Activated T-cell treated with anti-CD3 and anti-CD28 coated beads, Interleukin-2, amount 50 U/mL, for 1 hour (primary cell): ENCODE results near the gene GRM7.

Source experiments
- DNase-seq: peaks from one replicate; pipeline ENCODE4 v3.0.0-alpha.2; 2020

Gene GRM7

DNA sequence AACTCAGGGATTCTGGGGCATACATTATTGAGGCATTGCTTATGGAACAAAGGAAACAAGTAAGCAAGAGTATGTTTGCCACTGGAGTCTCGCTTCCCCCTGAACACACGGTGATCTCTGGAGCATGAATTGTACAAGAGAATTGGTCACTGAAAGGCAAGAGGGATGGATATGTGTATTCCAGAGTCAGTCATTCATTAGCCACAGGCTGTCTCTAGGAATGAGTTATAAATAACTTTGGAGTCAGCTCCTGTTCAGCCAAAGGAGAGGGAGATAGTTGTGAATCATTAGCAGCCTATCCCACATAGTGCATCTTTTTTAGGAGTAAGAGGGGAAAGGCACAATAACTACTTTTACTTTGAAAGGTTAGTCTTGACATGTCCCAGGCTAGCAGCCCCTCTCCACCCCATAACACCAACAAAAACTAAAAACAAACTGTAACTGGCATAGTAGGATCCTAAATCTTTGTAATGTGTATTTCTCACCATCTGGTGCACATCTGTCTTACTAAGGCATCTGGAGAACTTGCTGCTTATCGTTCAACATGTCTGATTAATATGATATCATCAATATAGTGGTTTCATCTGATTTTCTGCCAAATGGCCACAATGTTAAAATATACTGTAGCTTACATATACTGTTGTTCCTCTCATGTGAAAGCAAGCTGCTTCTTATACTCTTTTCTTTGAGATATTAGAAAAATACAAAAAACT, 462.2 kb downstream of the GRM7 start:
- DNase-seq = no peak

DNA sequence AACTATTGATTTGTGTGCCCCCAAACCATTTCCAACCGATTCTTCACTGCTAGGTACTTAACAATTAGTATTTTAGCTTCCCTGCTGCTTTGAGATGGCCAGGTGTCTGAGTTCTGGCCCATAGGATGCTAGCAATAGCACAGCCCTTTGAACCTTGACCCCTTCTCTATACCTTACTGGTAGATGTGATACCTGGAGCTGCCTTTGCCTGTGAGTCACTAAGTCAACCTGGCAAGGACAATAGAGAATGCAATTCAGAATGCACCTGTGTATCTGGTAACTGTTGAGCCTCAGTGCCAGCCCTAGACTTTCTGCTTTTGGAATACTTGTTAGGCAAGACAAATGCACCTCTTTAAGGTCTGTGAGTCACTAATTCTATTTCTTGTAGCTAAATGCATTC, 467.4 kb downstream of the GRM7 start:
- no peak for DNase-seq

DNA sequence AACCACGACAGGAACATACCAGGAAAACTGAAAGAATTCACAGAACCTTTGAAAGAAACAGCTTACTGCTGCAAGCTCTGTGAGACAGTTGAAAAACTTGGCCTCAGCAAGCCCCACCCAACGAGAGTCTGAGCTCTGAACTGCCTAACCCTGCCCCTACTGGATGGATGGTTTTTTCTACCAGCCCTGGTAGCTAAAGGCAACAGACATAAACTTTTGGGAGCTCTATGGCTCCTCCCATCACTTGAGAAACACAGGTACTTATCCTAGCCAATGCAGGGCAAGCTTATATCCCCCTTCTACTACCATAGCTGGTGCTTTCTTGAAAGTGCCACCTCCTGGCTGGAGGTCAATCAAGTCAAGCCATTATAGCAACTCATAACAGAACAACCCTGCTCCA, 471.8 kb downstream of the GRM7 start:
- DNase-seq = no peak

DNA sequence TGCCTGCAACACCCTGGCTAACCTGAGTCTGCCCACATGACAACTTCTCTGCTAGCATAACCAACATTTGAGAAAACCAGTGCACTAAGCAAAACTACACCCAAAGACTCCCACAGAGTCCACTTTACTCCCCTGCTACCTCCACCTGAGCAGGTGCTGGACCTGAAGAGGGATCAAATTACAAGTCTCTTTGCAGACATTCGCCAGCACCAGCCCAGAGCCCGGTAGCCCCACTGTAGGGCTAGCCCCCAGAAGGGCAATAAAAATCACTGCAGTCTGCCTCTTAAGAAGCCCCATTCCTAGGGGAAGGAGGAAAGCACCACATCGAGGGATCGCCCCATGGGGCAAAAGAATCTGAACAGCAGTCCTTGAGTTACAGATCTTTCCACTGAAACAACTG, 472.2 kb downstream of the GRM7 start:
- DNase-seq = no peak

DNA sequence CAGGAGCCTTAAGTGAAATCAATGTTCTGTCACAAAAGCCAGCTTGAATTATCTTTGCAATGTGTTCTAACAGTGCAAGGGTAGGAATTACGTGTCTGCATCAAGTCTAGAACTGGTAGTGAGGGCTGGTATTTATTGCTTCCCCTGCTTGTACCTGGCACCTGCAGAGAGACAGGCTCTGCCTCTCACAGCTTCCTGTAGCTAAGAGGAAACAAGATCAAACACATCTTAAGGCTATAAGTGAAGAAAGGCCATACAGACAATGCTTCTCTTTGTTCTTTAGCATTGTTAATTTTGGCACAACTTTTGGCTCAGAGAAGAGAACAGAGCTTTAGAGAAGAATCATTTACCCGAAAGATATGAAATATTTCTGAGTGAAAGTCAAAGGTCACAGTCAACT, 479.9 kb downstream of the GRM7 start:
- DNase-seq = no peak

DNA sequence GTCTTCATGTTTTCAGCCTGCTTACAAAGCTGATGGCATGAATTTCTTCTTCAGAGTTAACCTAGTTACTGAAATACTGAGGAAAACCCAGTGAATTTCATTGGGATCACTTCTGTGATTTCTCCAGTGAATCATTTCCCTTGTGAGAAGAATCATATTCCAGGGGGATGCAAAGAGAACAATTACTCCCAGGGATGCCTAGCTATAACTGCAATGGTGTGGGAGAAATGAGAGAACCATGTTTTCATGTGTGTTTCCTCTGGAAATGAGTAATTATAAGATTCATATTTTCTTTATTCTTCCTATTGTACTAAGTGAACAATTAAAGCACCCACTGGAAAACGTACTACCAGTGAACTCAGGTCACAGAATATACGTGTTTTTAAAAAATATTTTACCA, 485.4 kb downstream of the GRM7 start:
- DNase-seq = no peak

DNA sequence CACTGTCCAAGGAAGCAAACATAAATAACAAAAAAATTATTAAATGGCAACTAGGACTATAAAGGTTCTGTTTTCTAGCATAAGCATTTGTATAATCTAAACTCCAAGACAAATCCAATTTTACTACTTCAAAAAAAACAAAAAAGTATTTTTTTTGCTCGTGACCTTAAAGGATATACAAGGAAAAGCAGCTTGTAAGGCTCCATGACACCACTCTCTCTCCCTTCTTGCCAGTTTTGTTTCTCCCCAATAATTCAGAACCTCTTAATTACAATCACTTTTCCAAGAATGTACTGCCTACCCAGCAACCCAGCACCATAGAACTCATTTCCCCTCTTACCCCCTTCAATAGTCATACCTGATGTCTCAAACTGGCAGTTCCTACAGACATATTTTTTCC, 496.2 kb downstream of the GRM7 start:
- DNase-seq = no peak

DNA sequence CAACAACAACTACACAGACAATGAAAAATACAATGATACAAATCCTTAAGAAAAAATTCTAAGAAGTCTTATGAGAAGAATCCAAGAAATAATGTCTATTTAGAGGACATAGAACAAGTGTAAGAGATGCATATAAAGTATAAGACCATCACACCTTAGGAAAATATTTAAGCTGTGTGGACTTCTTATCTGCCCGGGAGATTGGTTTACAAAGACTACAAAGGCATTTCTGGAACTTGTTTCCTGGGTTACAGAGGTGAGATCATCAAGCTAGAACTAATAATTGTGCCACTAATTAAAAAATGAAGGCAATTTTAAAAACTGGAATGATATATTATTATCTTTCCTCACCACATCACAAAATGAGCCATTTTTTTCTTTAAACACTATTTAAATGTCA, 507.1 kb downstream of the GRM7 start:
- no peak for DNase-seq

DNA sequence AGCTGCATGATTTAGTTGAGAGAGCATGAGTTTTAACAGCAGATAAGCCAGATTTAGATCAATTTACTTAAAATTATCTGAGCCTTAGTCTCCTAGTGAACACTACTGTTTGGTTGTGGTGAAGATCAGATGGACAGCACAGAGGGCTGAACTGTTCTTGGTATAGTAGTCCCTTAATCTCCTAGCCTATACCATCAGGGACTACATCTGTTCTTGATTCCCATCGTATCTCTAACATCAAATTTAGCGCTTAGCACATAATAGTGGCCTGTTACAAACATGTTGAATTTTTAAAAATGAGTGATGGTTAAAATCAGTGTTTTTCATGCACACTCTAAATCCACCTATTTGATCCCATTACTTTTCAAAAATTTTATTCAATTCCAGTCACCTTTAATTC, 507.7 kb downstream of the GRM7 start:
- no peak for DNase-seq

DNA sequence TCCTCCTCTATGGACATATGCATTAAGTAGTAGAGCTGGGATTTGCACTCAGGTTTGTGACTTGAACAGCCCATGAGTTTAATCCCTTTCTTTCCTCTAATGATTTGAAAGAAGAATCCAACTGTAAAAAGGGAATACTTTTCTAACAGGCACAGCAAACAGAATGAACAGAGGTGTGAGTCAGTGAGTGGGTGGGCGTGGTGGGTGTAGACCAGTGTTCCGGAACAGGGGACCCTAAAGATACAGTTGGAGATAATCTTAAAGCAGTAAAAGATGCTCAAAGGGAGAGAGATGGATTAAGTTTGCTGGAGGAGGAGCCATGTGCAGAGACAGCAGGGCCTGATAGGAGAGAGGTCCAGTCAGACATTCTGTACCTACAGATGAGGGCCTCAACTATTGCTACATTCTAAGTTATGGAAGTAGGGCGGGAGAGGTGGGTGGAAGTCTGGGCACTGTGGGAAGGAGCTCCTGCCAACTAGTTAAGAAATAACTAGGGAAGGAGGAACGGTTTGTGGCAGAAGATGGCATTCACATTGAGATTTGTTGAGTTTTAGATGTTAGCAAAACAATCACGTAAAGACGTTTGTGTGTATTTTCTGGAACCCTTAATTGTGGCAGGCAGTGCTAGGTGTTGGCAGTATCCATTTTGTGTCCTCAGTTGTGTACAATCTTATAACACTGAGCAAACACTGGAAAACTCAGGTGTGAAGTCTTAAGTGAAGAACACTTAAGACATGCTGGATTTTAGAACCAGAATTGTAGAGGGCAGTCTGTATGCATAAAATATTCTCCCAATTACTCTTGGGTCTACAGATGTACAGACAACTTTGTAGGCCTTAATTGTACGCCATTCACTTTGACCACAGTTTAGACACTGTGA, 511.0 kb downstream of the GRM7 start:
- DNase-seq = no peak

DNA sequence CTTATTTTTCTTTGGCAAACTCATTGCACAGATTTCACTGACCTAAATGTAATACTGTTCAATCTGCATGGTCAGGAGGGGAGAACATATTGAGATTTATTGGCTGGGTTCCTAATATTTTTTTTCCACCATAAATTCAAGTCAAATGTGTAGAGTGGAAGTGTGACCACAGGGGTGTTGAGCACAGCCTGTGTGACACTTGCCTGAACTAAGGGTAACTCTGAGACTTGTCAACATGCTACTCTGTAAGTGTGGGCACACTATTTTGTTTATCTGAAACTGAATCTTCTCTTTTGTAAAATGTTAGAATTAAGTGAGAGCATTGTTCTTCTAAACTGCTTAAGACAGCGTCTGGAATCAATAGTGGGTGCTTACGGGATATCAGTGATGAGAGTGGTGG, 516.2 kb downstream of the GRM7 start:
- no peak for DNase-seq

DNA sequence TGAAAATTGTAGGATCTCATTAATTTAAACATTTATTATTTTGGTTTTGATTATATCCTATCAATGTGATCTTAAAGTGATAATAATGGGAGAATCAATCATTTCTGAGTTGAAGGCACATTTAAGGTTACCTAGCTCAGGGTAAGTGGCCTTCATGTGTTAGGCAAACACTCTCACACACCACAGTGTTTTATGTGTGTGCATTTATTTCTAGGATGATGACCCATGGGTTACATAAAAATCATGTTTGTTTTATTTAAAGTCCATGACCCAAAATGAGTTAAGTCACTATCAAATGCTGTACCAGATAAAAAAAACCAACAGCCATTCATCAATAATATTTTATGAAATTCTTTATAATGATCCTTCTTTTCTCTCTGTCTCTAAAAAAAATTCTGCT, 520.8 kb downstream of the GRM7 start:
- no peak for DNase-seq

DNA sequence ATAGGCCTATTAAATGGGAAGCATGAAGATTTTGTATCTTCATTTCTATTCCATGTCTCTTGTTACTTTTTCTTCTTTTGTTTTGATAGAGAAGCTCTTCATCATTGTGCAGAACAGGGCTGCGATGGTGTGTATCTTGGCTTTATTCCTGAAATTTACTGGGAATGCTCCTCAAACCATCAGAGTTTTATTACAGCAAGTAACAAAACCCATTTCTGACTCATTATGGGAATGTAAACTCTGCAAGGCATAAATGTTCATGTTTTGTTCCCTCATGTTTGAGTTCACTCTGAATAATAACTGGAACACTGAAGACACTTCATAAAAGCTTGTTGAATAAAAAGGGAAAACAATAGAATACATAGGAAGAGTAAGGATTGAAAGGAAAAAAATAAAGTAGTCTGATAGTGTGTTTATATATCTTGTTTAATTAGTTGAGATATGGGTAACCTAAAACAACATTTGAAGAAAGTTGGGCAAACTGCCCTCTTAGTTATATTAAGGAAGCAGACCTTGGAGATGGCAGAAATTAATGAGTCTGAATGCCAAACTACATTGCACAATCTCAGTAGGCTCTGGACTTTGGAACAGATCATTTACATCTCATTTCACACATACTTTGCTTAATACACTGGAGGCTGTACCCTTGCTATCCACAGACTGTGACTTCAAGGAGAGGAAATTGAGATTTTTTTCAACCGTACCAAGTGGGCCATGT, 521.5 kb downstream of the GRM7 start:
- DNase-seq = no peak

DNA sequence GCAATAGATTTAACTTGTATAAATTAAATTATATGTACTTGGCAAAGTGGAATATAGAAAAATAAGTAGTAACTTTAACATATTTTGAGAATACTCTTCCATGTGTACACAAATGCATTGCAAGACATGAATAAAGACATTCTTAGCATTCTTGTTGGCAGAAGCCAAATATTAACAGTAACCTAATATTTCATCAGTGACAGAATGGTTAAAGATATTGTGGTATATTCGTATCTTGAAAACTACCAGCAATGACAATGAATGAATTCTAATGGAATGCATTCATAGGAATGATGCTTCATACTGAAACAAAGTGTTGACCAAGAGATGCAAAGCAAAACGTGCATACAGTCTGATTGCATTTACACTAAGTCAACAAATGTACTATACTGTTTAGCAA, 524.7 kb downstream of the GRM7 start:
- no peak for DNase-seq

DNA sequence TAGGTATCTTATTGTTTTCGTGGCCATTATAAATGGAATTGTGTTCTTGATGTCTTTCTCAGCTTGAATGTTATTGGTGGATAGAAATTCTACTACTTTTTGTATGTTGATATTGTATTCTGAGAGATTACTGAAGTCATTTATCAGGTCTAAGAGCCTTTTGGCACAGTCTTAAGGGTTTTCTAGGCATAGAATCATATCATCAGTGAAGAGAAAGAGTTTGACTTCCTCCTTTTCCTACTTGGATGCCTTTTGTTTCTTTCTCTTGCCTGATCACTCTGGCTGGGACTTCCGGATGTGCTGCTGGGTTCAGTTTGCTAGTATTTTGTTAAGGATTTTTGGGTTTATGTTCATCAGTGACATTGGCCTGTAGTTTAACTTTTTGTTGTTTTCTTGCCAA, 527.1 kb downstream of the GRM7 start:
- DNase-seq = no peak

DNA sequence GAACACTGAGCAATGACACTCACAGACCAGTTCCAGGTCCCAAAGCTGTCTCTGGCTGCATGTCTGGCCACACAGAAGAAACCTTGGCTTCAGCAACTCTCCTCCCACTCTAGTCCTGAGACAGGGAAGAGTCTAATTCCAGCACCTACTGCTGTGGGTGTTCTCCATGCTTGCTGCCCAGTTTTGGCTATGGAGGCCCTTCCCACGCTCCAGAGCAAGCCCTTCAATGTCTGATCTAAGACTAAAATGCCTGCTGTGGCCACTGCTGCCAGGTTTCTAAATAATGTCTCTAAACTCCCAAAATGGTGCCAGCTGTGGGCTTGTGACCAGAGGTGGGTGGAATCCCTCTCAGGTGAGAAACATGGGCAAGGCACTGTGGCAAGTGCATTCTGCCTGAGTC, 531.3 kb downstream of the GRM7 start:
- DNase-seq = no peak

DNA sequence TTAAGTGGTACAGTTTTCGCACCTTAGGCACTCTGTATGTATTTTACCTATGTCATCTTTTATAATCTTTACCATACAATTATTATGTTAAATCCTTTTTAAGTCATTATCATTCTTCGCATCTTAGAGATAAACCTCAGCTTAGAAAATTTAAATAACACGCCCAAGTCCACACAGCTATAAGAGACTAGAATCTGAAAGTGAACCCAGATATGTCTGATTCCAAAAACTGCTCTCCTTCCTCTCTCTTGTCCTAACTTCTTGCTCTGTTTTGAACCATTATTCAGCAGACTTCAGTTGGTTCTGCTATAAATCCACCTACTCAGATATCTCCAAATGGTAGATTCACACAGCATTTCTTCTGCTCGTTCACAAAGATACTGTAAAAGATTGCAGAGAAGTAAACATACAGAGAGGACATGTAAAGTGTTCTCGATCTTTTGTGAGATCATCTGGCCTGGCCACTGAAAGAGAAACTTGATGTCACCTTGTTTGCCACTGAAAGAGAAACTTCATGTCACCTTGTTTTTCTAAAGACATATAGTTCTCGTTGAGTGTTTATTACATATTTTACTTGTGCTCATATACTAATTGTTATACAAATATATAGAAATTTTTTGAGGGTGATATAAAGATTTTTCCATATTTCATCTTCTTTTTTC, 533.2 kb downstream of the GRM7 start:
- no peak for DNase-seq

DNA sequence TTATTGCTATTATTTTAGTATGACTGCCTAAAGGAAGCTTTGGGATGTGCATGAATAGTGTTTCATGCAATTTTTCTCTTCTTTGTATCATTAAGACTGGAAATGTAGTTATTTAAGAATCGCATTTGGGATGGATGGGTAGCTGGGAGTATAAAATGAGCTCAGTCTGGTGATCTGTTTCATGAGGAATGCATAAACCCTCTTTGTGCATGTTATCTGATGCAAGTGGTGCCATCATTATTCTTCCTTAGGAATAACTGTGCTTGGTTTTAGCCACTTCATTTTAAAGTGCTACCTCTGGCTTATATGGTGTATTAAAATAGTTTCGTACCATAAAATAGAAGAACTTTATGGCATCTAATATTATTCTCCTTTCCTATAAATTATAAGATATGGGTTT, 535.6 kb downstream of the GRM7 start:
- DNase-seq = no peak

DNA sequence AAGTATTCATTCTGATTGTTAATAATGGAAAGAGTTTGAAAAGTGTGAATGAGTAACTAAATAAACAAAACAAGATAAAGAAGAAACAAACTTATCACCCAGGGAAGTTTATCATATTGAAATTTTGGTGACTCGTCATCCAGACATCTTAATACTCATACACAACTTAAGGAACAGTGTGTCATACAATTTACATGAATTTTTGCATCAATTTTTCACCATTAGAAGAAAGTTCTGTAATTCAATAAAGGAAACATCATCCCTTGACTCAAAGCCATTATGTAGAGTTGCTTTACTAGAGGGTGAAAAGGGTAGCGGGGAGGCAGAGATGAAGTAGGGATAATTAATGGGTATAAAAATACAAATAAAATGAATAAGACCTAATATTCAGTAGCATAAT, 536.2 kb downstream of the GRM7 start:
- DNase-seq = no peak

DNA sequence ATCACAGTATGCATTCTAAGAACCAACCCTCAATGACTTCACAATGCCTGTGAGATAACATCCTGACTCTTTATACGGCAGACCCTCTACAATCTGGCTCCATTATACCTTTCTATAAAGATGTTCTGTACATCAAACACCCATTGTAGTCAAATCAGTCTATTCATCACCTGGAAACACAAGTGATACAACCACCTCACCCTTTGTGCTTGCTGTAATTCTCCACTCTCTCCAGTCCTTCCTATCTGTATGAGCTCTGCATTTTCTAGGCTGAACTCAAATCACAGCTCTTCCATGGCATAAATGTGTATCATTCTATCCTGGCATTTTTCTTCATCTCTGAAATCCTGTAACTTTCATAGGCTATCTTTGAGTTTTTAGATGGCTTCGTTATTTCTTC, 539.4 kb downstream of the GRM7 start:
- no peak for DNase-seq

DNA sequence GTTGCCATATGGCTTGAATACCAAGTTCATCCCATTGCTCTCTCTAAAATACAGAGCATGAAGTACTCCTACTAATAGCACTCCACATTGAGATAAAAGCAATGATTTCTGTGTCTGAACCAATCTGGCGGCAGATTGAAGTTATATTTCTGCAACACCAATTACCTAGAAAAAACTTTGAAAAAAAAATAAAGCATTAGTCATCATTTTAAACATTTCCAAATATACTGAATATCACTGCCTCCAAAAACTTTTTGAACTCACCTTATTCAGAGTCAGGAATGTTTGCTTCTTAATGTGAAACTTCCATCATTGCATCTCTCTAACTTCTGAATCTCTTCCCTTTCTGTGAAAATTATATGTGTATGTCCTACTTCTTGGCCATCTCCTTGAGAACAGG, 540.5 kb downstream of the GRM7 start:
- no peak for DNase-seq

DNA sequence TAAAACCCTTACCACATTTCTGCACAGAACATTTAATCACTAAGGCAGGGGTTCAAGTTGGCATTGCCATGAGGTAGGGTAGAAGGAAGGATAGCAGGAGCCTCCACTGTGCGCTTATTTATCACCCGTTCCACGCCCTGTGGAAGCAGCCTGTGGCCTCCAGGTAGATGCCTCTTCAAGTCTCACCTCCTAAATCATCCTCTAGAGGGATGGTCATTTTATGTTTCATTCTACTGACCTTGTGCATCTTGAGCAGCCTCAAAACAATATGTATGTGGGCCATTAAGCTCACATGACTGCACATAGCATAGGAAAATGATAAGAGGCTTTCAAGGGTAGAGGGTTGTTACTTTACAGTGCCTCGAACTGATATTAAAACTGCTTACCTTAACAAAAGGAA, 546.2 kb downstream of the GRM7 start:
- no peak for DNase-seq

DNA sequence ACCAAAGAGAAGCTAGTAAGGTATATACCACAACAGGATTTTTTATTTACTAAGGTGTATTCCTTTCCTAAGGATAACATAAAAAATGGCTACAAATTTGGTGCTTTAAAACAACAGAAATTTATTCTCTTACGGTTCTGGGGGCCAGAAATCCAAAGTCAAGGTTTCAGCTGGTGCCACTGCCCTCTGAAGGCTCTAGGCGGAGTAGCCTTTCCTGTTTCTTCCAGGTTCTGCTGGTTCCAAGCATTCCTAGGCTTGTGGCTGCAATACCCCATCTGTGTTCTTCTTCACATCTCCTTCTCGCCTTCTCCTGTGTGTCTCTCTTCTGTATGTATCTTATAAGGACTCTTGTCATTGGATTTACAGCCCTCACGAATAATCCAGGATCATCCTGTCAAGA, 549.9 kb downstream of the GRM7 start:
- no peak for DNase-seq
